ENCODE data around the gene MB. TPM values are rescaled to one million over a fixed set of nuclear protein-coding genes. Genes with fewer than 3 reads are reported as not detected.
"Not testable (repeated sequence)": the region's sequence is repeated elsewhere in the genome, so short reads cannot be mapped to it uniquely, and the experiment has no call there.

MB gene
- 100 to 1,000 TPM in 10 of 12 donors, 10 to 100 TPM in 1, not detected in 1; 98.7 to 374 (median 315) TPM for polyA plus RNA-seq (ENCODE audit: insufficient read length in 12 of 12)
- long read RNA-seq, donor 1, transcript MB-205 (4 exons, 582 nt): major isoform, 11 of 16 reads
- long read RNA-seq, donor 1, transcript MB-202 (3 exons, 1,197 nt): minor isoform, 5 of 16 reads
- long read RNA-seq, donor 1, partial matches to known transcripts: 0 of 16 reads
- long read RNA-seq, donor 1, other reads (novel, unspliced or antisense): 0 of 16 reads
- long read RNA-seq, donor 2, transcript MB-205 (4 exons, 582 nt): major isoform, 166 of 357 reads
- long read RNA-seq, donor 2, transcript MB-202 (3 exons, 1,197 nt): minor isoform, 59 of 357 reads
- long read RNA-seq, donor 2, transcript MB-203 (4 exons, 1,153 nt): minor isoform, 6 of 357 reads
- long read RNA-seq, donor 2, partial matches to known transcripts: 37 of 357 reads
- long read RNA-seq, donor 2, other reads (novel, unspliced or antisense): 84 of 357 reads
- long read RNA-seq, donor 3, transcript MB-202 (3 exons, 1,197 nt): minor isoform, 65 of 229 reads
- long read RNA-seq, donor 3, transcript MB-205 (4 exons, 582 nt): major isoform, 93 of 229 reads
- long read RNA-seq, donor 3, transcript MB-203 (4 exons, 1,153 nt): minor isoform, 10 of 229 reads
- long read RNA-seq, donor 3, partial matches to known transcripts: 17 of 229 reads
- long read RNA-seq, donor 3, other reads (novel, unspliced or antisense): 44 of 229 reads
- long read RNA-seq, donor 4, transcript MB-202 (3 exons, 1,197 nt): minor isoform, 32 of 119 reads
- long read RNA-seq, donor 4, transcript MB-205 (4 exons, 582 nt): major isoform, 47 of 119 reads
- long read RNA-seq, donor 4, partial matches to known transcripts: 15 of 119 reads
- long read RNA-seq, donor 4, other reads (novel, unspliced or antisense): 24 of 119 reads
- long read RNA-seq, donor 5, transcript MB-205 (4 exons, 582 nt): major isoform, 253 of 642 reads
- long read RNA-seq, donor 5, transcript MB-202 (3 exons, 1,197 nt): minor isoform, 168 of 642 reads
- long read RNA-seq, donor 5, transcript MB-203 (4 exons, 1,153 nt): minor isoform, 23 of 642 reads
- long read RNA-seq, donor 5, partial matches to known transcripts: 79 of 642 reads
- long read RNA-seq, donor 5, other reads (novel, unspliced or antisense): 118 of 642 reads
- long read RNA-seq, donor 6, transcript MB-202 (3 exons, 1,197 nt): minor isoform, 63 of 220 reads
- long read RNA-seq, donor 6, transcript MB-203 (4 exons, 1,153 nt): minor isoform, 7 of 220 reads
- long read RNA-seq, donor 6, transcript MB-205 (4 exons, 582 nt): major isoform, 84 of 220 reads
- long read RNA-seq, donor 6, partial matches to known transcripts: 22 of 220 reads
- long read RNA-seq, donor 6, other reads (novel, unspliced or antisense): 43 of 220 reads
- long read RNA-seq, donor 7, transcript MB-202 (3 exons, 1,197 nt): minor isoform, 38 of 177 reads
- long read RNA-seq, donor 7, transcript MB-205 (4 exons, 582 nt): major isoform, 94 of 177 reads
- long read RNA-seq, donor 7, partial matches to known transcripts: 11 of 177 reads
- long read RNA-seq, donor 7, other reads (novel, unspliced or antisense): 31 of 177 reads
- long read RNA-seq, donor 8, transcript MB-202 (3 exons, 1,197 nt): minor isoform, 135 of 553 reads
- long read RNA-seq, donor 8, transcript MB-203 (4 exons, 1,153 nt): minor isoform, 11 of 553 reads
- long read RNA-seq, donor 8, transcript MB-205 (4 exons, 582 nt): major isoform, 227 of 553 reads
- long read RNA-seq, donor 8, partial matches to known transcripts: 64 of 553 reads
- long read RNA-seq, donor 8, other reads (novel, unspliced or antisense): 116 of 553 reads
- long read RNA-seq, donor 9, transcript MB-205 (4 exons, 582 nt): major isoform, 56 of 124 reads
- long read RNA-seq, donor 9, transcript MB-203 (4 exons, 1,153 nt): minor isoform, 5 of 124 reads
- long read RNA-seq, donor 9, transcript MB-202 (3 exons, 1,197 nt): minor isoform, 32 of 124 reads
- long read RNA-seq, donor 9, partial matches to known transcripts: 10 of 124 reads
- long read RNA-seq, donor 9, other reads (novel, unspliced or antisense): 20 of 124 reads
- long read RNA-seq, donor 10, transcript MB-205 (4 exons, 582 nt): major isoform, 165 of 993 reads
- long read RNA-seq, donor 10, transcript MB-202 (3 exons, 1,197 nt): minor isoform, 139 of 993 reads
- long read RNA-seq, donor 10, transcript MB-203 (4 exons, 1,153 nt): minor isoform, 17 of 993 reads
- long read RNA-seq, donor 10, partial matches to known transcripts: 583 of 993 reads
- long read RNA-seq, donor 10, other reads (novel, unspliced or antisense): 88 of 993 reads
- long read RNA-seq, donor 11, transcript MB-205 (4 exons, 582 nt): major isoform, 155 of 378 reads
- long read RNA-seq, donor 11, transcript MB-203 (4 exons, 1,153 nt): minor isoform, 7 of 378 reads
- long read RNA-seq, donor 11, transcript MB-202 (3 exons, 1,197 nt): minor isoform, 99 of 378 reads
- long read RNA-seq, donor 11, partial matches to known transcripts: 34 of 378 reads
- long read RNA-seq, donor 11, other reads (novel, unspliced or antisense): 82 of 378 reads

DNA sequence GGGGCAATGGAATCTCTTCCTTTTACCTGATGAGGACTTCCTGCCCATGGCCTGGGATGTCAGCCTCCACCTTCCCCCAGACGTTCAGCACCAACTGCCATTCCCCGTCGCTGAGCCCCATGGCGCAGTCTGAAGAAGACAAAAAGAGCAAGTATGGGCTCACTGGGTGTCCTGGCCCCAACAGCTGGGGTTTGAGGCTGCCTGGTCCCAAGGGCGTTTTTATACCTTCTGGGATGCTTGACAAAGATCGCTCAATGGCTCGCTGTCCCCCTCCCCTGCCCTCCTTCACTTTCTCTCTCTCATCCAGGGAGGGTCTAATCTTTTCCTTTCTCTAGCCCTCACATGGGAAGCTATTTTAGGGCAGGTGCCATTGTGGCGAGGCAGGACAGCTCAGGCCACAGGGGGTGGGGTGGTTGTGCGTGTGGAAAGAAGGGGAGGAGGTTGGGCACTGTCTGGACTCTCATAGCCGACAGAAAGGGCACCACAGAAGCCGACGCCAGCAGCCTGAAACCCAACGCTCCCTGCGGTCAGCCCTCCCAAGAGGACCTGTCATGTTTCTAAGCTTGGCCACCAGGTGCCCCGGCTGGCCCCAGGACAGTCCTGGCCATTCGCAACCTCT, at the start of gene MB:
Gene MB, minus strand, starts transcription at position 193 of the 619 bp plus-strand sequence. Its CDS starts 72 bp downstream, at position 121.
- DNase-seq: no peak

GRCh38 chr22:35666699-35667098, 49.6 kb upstream of the MB start:
- not testable (repeated sequence) for DNase-seq

DNA sequence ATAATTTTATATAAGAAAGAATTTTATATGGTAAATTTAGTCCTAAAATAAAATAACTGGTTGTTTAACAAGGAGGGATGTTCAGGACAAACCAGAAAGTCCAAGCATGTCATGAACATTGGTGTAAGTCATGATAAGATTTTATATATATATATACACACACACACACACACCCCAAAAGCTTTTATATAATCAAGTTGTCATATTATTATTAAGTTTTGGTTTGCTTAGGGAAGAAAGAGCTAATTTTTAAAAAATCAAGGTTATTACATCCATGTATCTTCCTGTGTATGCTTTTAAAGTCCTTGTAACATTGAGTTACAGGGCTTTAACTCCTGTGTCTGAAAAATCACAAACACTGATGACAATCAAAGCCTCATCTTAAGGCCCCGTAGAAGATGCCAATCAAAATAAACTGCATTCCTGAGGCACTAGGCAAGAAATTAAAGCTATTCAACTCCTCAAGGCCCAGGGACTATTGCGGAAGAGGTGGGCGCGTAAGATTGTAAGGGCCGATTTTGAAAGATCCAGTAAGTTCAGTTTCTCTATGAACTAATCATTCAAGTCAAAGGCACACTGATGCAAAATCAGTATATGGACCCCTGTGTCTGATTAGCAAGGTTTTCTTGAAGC, 47.9 kb upstream of the MB start:
- DNase-seq: no peak

DNA sequence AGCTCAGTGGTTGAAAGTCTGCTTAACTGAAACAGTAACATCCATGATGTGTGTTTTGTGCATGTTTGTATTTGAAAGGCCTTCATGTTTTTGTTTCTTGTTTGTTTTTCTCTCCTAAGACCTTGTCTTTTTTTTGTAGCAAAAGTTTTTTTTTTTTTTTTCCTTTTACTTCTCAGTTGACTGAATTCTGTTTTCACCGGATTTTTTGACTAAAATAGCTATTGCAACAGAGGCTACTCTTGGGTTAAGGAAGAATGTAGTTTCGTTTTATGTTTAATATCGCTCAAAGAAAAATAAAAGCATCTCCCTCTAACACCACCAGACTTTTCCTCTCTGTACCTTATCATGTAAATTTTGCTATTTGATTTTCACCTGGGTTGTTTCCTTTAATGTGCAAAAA, 46.2 kb upstream of the MB start:
- DNase-seq: no peak

DNA sequence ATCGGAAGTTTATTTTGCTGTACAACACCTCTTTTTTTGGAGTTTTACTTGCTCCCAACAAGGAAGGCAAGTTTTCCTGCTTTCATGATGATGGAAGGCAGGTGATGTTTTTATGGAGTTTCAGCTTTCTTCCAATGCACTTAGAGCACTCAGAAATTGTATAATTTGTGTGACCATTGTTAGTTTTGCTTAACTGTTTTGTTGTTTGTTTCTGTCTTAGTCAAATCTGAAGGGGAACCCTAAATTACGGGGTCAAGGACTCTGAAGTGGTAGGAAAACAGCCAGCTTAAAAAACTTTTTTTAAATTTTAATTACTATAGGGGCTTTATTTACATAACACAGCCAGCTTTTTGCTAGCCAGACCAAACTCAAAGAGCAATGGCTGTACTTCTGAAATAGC, 45.8 kb upstream of the MB start:
- no peak for DNase-seq

- DNase-seq: no peak
Measured at GRCh38 chr22:35661464-35661863, 44.3 kb upstream of the MB start.

DNA sequence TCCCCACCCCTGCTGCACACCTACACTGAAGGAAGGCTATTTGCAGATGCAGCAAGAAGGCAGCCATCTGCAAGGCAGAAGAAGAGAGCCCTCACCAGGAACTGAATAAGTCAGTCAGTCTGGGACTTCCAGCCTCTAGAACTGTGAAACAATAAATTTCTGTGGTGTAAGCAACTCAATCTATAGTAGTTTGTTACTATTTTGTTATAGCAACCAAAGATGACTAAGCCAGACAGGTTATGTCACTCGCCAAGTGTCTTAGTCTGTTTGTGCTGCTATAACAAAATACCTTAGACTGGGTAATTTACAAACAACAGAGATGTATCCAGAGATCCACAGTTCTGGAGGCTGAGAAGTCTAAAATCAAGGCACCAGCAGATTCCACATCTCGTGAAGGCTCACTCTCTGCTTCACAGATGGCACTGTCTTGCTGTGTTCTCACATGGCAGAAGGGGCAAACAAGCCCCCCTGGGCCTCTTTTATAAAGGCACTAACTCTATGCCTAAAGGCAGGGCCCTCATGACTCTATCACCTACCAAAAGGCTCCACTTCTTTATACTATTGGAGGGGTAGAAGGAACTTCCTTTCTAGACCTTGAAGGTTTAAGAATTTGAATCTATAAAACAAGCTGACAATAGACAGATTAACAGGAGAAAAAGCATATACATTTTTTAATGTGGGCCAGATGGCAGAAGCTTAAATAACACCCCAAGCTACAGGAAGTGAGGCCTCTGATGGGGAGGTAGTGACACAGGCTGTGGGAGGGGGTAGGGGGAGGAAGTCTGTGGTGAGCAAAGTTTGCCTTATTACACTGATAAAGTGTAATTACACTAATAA, 43.4 kb upstream of the MB start:
- no peak for DNase-seq

DNA sequence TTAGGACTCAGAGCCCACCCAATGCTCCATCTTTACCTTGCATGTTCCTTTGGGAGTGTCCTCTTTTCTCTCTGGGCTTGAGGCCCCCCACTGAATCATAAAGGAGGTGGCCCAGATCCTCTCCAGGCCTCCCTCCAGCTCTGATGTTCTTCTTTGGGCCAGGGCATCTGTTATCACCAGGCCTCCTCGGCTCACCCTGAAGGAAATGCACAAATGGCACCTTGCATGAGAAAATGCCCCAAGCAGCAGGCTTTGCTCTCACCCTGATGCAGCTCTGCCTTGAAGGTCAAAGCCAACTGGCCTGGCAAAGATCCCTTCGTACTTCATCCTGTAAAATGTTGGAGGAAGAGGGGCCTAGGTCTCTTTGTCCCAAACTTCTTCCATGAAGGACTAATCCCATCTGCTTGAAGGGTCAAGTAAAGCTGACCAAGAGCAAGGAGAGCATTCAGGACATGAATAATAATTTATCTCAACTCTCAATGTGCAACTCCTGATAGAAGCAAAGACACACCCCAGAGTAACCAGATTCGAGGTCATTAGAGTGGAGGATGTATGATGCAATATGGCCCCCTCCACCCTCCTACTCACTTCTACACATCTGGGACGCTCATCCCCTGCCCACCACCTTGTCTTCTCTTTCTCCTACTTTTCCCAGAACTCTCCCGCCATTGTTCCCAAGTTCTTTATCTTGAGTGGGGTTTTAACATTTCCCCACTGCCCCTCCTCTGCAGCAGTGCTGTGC, 40.6 kb upstream of the MB start:
- no peak for DNase-seq

GRCh38 chr22:35656284-35656752, 39.2 kb upstream of the MB start:
- DNase-seq: no peak

- DNase-seq: no peak
Measured at GRCh38 chr22:35653824-35654223, 36.7 kb upstream of the MB start.

GRCh38 chr22:35651085-35651484, 34.0 kb upstream of the MB start:
- no peak for DNase-seq

DNA sequence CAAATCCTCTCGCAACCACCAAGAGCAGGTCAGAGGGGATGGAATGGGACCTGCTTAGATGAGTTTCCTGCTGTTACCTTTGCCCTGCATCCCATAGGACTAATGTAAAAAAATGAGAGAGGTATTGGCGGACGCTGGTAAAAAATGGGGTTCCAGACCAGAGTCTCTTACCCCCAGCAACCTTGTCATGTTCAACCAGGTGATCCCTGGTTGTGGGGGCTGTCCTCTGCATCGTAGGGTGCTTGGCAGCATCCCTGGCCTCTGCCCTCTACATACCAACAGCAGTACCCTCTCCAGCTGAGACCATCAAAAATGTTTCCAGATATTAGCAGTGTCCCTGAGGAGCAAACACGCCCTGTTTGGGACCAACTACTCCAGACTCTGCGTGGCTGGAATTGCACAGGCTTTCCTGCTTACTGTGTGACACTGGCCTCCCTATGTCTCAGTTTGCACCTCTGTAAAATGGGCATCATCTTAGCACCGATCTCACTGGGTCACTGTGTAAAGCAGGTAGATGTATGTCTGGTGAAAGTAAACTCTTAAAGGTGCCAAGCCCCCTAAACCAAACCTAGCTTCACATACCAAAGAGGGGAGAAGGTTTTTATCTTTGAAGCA, 32.6 kb upstream of the MB start:
- DNase-seq: no peak

GRCh38 chr22:35649026-35649553, 32.0 kb upstream of the MB start:
- DNase-seq: no peak

- peak; percentile 57 for DNase-seq
Measured at GRCh38 chr22:35648066-35649025, 31.2 kb upstream of the MB start, which contains the start of gene APOL6. APOL6 (plus strand) TSS chr22:35648446; CDS start chr22:35656426, 7,980 bp downstream.

Data from muscle of arm (tissue), 14 donors.